Measurements from ENCODE around the gene HOXD4.

The HOXD4 gene

DNA sequence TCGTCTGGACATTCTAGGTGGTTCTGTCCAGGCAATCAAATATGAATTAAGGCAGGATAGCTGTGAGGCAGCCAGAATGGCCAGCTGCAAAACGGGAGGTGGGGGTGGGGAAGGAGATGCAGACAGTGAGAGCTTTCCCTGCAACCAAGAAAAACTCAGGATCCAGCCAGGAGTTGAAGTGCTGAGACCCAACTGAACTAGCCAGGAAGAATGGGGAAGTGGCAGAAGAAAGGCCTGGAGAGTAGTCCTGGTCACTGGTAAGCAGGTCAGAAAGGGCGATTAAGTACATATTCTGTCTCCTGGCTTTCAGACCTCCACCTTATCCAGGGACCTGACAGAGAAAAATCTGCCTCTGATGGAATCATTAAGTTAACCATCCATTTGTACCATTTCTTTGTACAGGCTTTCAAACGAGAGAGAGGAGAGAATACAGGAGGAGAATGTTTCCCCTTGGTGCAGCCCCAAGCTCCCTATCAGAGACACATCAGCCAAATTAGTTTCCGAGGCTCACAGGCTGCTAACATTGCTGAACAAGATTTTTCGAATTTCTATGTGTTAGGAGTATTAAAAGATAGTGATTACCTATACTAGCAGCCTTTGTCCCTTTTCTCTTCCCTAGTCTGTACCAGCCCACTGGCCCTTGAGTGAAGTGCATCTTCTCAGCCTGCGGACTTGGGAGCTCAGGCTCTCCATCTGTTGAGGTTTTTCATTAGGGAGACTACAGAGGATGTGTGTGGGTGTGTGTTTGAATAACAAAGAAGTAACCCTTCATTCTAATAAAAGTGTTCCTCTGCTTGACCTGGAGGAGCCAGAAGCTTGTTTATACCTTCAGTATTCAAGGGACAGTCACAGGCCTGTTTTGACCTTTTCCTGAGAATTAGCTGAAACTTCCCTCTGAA lies 24.6 kb downstream of the HOXD4 start:
- no peak for TF ChIP-seq FOXP2 (optimal IDR thresholded peaks at IDR 0.05; ENCODE audit: borderline replicate concordance, extremely low read depth, extremely low read length, insufficient read depth)
- no peak for TF ChIP-seq POLR2AphosphoS5 (IDR thresholded peaks at IDR 0.05; ENCODE audit: low read depth, low read length)
- no peak for TF ChIP-seq TAF1 (IDR thresholded peaks at IDR 0.05; ENCODE audit: borderline replicate concordance, insufficient read depth, low read length)
- TF ChIP-seq, protein P1, sequence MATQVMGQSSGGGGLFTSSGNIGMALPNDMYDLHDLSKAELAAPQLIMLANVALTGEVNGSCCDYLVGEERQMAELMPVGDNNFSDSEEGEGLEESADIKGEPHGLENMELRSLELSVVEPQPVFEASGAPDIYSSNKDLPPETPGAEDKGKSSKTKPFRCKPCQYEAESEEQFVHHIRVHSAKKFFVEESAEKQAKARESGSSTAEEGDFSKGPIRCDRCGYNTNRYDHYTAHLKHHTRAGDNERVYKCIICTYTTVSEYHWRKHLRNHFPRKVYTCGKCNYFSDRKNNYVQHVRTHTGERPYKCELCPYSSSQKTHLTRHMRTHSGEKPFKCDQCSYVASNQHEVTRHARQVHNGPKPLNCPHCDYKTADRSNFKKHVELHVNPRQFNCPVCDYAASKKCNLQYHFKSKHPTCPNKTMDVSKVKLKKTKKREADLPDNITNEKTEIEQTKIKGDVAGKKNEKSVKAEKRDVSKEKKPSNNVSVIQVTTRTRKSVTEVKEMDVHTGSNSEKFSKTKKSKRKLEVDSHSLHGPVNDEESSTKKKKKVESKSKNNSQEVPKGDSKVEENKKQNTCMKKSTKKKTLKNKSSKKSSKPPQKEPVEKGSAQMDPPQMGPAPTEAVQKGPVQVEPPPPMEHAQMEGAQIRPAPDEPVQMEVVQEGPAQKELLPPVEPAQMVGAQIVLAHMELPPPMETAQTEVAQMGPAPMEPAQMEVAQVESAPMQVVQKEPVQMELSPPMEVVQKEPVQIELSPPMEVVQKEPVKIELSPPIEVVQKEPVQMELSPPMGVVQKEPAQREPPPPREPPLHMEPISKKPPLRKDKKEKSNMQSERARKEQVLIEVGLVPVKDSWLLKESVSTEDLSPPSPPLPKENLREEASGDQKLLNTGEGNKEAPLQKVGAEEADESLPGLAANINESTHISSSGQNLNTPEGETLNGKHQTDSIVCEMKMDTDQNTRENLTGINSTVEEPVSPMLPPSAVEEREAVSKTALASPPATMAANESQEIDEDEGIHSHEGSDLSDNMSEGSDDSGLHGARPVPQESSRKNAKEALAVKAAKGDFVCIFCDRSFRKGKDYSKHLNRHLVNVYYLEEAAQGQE (IDR thresholded peaks at IDR 0.05; ENCODE audit: insufficient read depth in 1 of 2, low read depth in 2 of 2, low read length in 2 of 2): no peak
- TF ChIP-seq SIN3A (IDR thresholded peaks at IDR 0.05; ENCODE audit: borderline replicate concordance, insufficient read depth, low read length): no peak

DNA sequence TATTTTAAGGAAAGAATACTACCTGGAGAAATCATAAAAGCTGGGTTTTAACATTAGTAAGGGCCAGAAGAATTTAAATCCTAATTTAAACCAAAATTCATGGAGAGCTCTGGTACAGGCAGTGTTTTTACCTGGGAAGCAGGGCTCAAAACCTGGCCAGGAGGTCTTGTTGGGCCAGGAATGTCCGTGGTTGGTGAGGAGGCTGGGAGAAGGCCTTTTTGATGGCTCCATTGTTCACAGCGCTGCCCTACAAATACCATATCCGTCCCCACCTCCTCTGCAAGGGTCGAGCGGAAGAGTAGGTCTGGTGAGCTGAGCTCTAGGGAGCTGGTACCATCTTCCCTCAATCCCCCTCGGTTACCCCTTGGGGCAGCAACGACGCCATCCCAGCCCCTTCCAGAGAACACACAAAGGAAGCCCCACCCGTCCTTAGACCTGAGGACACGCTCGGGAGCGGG lies 26.3 kb downstream of the HOXD4 start:
- TF ChIP-seq SIN3A (IDR thresholded peaks at IDR 0.05; ENCODE audit: borderline replicate concordance, insufficient read depth, low read length): no peak
- no peak for TF ChIP-seq POLR2AphosphoS5 (IDR thresholded peaks at IDR 0.05; ENCODE audit: low read depth, low read length)
- TF ChIP-seq TAF1 (IDR thresholded peaks at IDR 0.05; ENCODE audit: borderline replicate concordance, insufficient read depth, low read length): no peak
- TF ChIP-seq, protein P1 (IDR thresholded peaks at IDR 0.05; ENCODE audit: insufficient read depth in 1 of 2, low read depth in 2 of 2, low read length in 2 of 2): no peak
- no peak for TF ChIP-seq FOXP2 (optimal IDR thresholded peaks at IDR 0.05; ENCODE audit: borderline replicate concordance, extremely low read depth, extremely low read length, insufficient read depth)

DNA sequence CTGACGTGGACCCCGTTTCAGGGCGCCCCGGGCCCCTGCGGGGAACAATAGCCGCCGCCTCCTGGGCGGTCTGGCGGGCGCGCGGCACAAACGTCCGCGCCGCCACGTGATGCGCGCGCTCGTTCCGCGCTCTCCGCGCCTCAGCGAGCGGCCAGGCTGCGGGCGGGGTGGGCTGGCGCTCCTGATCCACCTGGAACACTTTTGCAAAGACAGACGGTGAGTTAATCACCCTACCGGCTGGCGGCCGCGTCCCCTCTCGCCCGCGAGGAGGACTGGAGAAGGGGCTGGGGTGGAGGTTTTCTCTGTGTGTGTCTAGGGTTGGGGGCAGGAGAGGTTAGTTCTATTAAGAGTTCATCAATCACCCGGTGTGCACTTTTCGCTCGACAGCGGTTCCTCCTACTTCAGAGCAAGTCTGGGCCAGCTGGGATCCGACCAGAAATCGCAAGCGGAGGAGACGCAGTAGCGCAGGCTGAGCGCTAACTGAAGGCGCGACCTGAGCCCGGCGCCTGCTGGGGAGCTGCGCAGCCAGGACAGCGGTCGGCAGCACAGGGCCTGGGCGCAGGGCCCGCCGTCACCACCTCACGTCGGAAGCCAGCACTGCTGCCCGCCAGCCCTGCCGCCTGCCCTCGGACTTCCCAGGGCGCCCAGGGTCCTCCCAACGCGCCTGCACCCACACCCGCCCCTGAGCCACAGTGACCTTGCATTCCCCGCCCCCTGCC lies 26.8 kb downstream of the HOXD4 start:
- TF ChIP-seq POLR2AphosphoS5 (IDR thresholded peaks at IDR 0.05; ENCODE audit: low read depth, low read length): no peak
- no peak for TF ChIP-seq TAF1 (IDR thresholded peaks at IDR 0.05; ENCODE audit: borderline replicate concordance, insufficient read depth, low read length)
- TF ChIP-seq FOXP2 (optimal IDR thresholded peaks at IDR 0.05; ENCODE audit: borderline replicate concordance, extremely low read depth, extremely low read length, insufficient read depth): no peak
- TF ChIP-seq, protein P1 (IDR thresholded peaks at IDR 0.05; ENCODE audit: insufficient read depth in 1 of 2, low read depth in 2 of 2, low read length in 2 of 2): no peak
- TF ChIP-seq SIN3A (IDR thresholded peaks at IDR 0.05; ENCODE audit: borderline replicate concordance, insufficient read depth, low read length): no peak

DNA sequence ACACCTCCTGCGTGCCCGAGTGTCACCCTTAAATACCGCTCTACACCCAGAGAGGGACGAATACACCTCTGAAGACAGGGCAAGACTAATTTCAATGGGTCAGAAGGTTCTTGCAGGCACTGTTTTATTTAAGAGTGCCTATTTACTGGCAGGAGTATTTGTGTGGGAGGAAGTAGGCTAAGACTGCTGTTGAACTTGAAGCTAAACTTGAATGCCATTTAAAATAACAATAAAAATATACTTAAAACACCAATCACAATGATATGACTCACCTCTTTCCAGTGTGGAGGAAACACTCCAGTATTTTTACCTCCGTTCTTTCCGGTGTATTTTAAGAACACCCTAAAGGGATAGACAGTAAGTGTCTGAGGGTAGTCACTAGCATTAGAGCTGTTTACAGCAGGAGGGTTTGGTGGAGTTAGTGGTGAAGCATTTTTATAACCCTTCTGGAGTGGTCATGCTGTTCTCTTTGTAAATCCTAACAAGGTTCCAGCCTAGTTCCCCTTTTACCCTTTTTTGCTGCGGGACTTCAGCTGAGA lies 27.5 kb downstream of the HOXD4 start:
- TF ChIP-seq, protein P1 (IDR thresholded peaks at IDR 0.05; ENCODE audit: insufficient read depth in 1 of 2, low read depth in 2 of 2, low read length in 2 of 2): no peak
- TF ChIP-seq SIN3A (IDR thresholded peaks at IDR 0.05; ENCODE audit: borderline replicate concordance, insufficient read depth, low read length) (no peak), POLR2AphosphoS5 (IDR thresholded peaks at IDR 0.05; ENCODE audit: low read depth, low read length) (no peak), TAF1 (IDR thresholded peaks at IDR 0.05; ENCODE audit: borderline replicate concordance, insufficient read depth, low read length) (no peak), FOXP2 (optimal IDR thresholded peaks at IDR 0.05; ENCODE audit: borderline replicate concordance, extremely low read depth, extremely low read length, insufficient read depth) (no peak)
